HG02588 (cell line): ENCODE results near the gene RIPPLY3.

Source experiments
- ATAC-seq: cut with Tn5 transposase; IDR thresholded peaks from one replicate; pipeline ENCODE4 v1.9.1; 2021; ENCODE audit warnings: mild to moderate bottlenecking, moderate library complexity; ENCODE audit not compliant: unreplicated experiment

Gene RIPPLY3

DNA sequence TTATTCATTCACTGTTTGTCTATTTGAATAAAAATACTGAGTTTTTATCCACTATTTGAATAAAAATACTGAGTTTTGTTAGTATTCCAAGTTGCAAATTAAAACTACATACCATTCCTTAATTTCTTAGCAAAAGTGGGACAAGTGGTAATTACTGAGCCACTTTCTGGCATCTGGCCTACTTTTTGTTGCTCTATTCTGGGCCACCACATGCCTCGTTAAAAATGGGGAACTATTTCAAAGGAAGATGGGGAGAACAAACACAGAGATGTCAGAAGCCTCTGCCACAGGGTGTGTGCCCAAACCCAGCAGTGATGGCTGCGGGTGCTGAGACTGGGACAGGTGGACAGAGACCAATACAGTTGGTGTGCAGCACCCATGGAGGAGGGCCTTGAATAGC is 51.8 kb downstream of the RIPPLY3 start:
- ATAC-seq: no peak

GRCh38 chr21:37059181-37059580 is 52.7 kb downstream of the RIPPLY3 start:
- no peak for ATAC-seq

GRCh38 chr21:37060296-37060695 is 53.8 kb downstream of the RIPPLY3 start:
- ATAC-seq: no peak

- ATAC-seq: no peak
These were observed 55.6 kb downstream of the RIPPLY3 start for GRCh38 chr21:37061926-37062592.

- no peak for ATAC-seq
These were observed 56.1 kb downstream of the RIPPLY3 start for GRCh38 chr21:37062593-37062935.

- ATAC-seq: no peak
These were observed 56.9 kb downstream of the RIPPLY3 start for GRCh38 chr21:37063433-37063832.

- ATAC-seq: no peak
These were observed 58.3 kb downstream of the RIPPLY3 start for GRCh38 chr21:37064841-37065240.

DNA sequence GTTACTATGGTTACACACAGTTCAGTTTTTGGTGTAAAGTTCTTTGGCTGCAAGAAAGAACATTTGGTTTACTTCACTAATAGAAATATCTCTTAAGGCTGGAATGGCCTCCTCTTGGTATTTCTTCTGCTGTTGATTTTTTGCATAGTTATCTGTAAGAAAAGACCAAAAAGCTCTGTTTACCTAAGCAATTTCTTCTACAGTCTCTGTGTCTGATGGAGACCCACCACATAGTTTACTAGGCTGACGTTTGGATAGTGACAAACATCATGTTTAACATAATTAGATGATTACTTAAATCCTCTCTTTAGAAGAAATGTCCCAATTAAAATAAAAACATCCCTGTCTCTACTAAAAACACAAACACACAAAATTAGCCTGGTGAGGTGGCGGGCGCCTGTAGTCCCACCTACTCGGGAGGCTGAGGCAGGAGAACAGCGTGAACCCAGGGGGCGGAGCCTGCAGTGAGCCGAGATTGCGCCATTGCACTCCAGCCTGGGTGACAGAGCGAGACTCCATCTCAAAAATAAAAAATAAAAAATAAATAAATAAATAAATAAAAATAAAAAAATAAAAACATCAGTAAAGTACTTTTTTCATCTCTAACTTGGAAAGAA is 59.2 kb downstream of the RIPPLY3 start:
- ATAC-seq: no peak
